Left ventricle myocardium inferior (tissue), 1 donor: ENCODE measurements around the gene SDK2. TPM values are rescaled to one million over a fixed set of nuclear protein-coding genes. Genes with fewer than 3 reads are reported as not detected.

Experiments
- DNase-seq: peaks from one replicate; pipeline ENCODE4 v3.0.0-alpha.2; 2020
- H3K27ac ChIP-seq: fragments of 200-600 bp; replicated peaks from 2 replicates; pipeline ENCODE4 v1.8.0; 2021
- H3K27me3 ChIP-seq: fragments of 200-600 bp; 2 replicates; pipeline ENCODE4 v1.8.0; 2021; ENCODE audit warnings: low read depth
- H3K36me3 ChIP-seq: fragments of 200-600 bp; 2 replicates; pipeline ENCODE4 v1.8.0; 2021
- H3K4me1 ChIP-seq: fragments of 200-600 bp; 2 replicates; pipeline ENCODE4 v1.8.0; 2021
- H3K4me3 ChIP-seq: fragments of 200-600 bp; 2 replicates; pipeline ENCODE4 v1.8.0; 2021; ENCODE audit warnings: mild to moderate bottlenecking, moderate library complexity
- H3K9me3 ChIP-seq: fragments of 200-600 bp; replicated peaks from 2 replicates; pipeline ENCODE4 v1.8.0; 2021
- CTCF ChIP-seq: fragments of 200-600 bp; IDR thresholded peaks from 2 replicates; pipeline ENCODE4 v1.8.0; 2021; ENCODE audit warnings: antibody characterized with exemption, mild to moderate bottlenecking, borderline replicate concordance
- intact Hi-C: fragments of 100-400 bp; cut with micrococcal nuclease; formaldehyde crosslinking; loops from one replicate; pipeline ENCODE4 v1.11.0; 2022
- total RNA-seq: library from RNA; stranded (reverse); fragmentation: NEBNext Ultra II Directional; extraction: Animal tissue kit (Norgen Biotek cat#: 25700); gene quantifications from one replicate; pipeline ENCODE4 v1.2.1, GENCODE V29; 2021
- donor health status: DM: no; HTN: yes; CAD: no; lungs with severe emphysema.

SDK2 gene
- total RNA-seq, 1 donor from 2014 or later: 2.2 TPM

- peak; percentile 66 for DNase-seq
- Histone ChIP-seq H3K9me3 (no peaks in the 10 kb centered on the region), H3K36me3 (peaks cover 3% of the 10 kb centered on the region), H3K4me1 (peaks cover 100% of the 10 kb centered on the region), H3K27ac (peak overlapping the region; percentile 94), H3K4me3 (peak overlapping the region; percentile 19), H3K27me3 (no peaks in the 10 kb centered on the region)
- TF ChIP-seq CTCF: no peak
- intact Hi-C loops: no loop called here
Observed at GRCh38 chr17:73291260-73291801, 352.9 kb downstream of the SDK2 start.

- no peak for TF ChIP-seq CTCF
- H3K4me3 ChIP-seq: peak overlapping the region; percentile 19
- H3K4me1 ChIP-seq: peaks cover 100% of the 10 kb centered on the region
- peak overlapping the region; percentile 94 for H3K27ac ChIP-seq
- no peak for DNase-seq
- intact Hi-C loops: no loop called here
- no peaks in the 10 kb centered on the region for H3K9me3 ChIP-seq
- H3K36me3 ChIP-seq: peaks cover 10% of the 10 kb centered on the region
- no peaks in the 10 kb centered on the region for H3K27me3 ChIP-seq
Observed at GRCh38 chr17:73290399-73291259, 353.6 kb downstream of the SDK2 start.

DNA sequence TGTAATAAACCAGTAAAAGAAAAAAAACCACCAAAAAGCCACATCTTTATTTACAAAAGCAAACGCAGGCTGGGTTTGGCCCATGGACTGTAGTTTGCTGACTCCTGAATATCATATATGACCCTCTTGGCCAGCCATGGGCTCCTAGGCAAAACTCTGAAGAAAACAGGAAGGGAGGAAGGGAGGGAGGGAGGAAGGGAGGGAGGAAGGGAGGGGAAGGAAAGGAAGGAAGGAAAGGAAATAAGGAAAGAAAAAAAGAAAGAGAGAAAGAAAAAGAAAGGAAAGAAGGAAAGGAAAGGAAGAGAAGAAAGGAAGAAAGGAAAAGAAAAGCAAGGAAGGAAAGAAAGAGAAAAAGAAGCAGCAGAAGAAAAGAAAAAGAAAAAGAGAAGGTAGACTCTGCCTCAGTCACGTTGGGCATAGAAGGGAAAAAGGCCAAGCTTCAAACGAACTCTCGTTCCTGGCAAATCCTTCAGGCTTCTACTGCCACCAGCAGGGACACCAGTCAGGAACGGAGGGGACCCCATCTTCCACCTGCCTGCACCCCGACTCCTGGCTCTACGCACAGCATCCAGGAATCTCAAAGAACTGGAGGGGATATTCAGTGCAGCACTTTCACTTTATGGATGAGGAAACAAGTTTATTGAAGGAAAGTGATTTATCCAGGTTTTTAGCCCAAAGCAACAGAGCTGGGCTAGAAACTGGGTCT, 354.5 kb downstream of the SDK2 start:
- Histone ChIP-seq H3K4me3 (peak overlapping the region; percentile 18), H3K4me1 (peaks cover 100% of the 10 kb centered on the region), H3K9me3 (no peaks in the 10 kb centered on the region), H3K36me3 (peaks cover 19% of the 10 kb centered on the region), H3K27ac (peak overlapping the region; percentile 94), H3K27me3 (no peaks in the 10 kb centered on the region)
- DNase-seq: no peak
- no peak for TF ChIP-seq CTCF
- intact Hi-C loops: no loop called here

- peaks cover 29% of the 10 kb centered on the region for H3K36me3 ChIP-seq
- peak overlapping the region; percentile 94 for H3K27ac ChIP-seq
- peak overlapping the region; percentile 18 for H3K4me3 ChIP-seq
- TF ChIP-seq CTCF: no peak
- peak; percentile 76 for DNase-seq
- no peaks in the 10 kb centered on the region for H3K9me3 ChIP-seq
- H3K4me1 ChIP-seq: peaks cover 100% of the 10 kb centered on the region
- no peaks in the 10 kb centered on the region for H3K27me3 ChIP-seq
- intact Hi-C loops: no loop called here
Observed at GRCh38 chr17:73288534-73289302, 355.5 kb downstream of the SDK2 start.

DNA sequence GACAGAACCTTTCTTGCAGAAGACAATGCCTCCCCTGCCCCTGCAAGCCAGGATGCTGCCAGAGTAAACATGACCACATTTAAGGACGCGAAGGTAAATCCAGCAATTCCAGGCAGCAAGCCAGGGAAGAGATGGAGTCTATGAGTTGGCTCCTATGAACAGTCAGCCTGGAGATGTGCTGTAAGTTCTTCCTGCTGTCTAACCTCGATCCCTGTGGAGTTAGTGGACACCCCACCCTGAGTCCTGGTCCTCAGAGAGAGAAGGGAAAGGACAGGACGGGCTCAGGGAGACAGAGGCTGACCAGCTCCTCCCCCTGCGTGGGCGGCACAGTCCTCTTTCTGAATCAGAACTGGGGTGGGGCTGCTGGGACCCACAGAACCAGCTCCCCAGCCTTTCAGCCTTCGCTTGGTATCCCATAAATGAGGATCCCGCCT, 357.4 kb downstream of the SDK2 start:
- no peak for DNase-seq
- no peaks in the 10 kb centered on the region for H3K9me3 ChIP-seq
- H3K4me1 ChIP-seq: peaks cover 100% of the 10 kb centered on the region
- H3K27ac ChIP-seq: peak overlapping the region; percentile 94
- no peak for TF ChIP-seq CTCF
- no peaks in the 10 kb centered on the region for H3K27me3 ChIP-seq
- H3K4me3 ChIP-seq: no peak overlapping the region
- H3K36me3 ChIP-seq: peaks cover 46% of the 10 kb centered on the region
- intact Hi-C loops: no loop called here
